H9 (cell line): ENCODE results near the gene FMO4. TPM values are rescaled to one million over a fixed set of nuclear protein-coding genes. Genes with fewer than 3 reads are reported as not detected.

Source experiments
- DNase-seq: peaks from one replicate; pipeline ENCODE4 v3.0.0-alpha.2; 2017
- H2AFZ ChIP-seq: one replicate; pipeline ENCODE4 v1.6.1; 2013; ENCODE audit warnings: mild to moderate bottlenecking, low read length, control low read depth, moderate library complexity
- H2AK5ac ChIP-seq: 2 replicates; pipeline ENCODE4 v1.6.1; 2013; ENCODE audit warnings: low read length, control low read depth, mixed read lengths; ENCODE audit not compliant: insufficient read length
- H2BK120ac ChIP-seq: one replicate; pipeline ENCODE4 v1.6.1; 2013; ENCODE audit warnings: low read depth, mild to moderate bottlenecking, low read length, control low read depth, inconsistent platforms; ENCODE audit not compliant: poor library complexity, severe bottlenecking
- H2BK12ac ChIP-seq: 2 replicates; pipeline ENCODE4 v1.6.1; 2013; ENCODE audit warnings: low read length, control low read depth, mixed read lengths, low read depth; ENCODE audit not compliant: insufficient read length
- H2BK15ac ChIP-seq: 2 replicates; pipeline ENCODE4 v1.6.1; 2013; ENCODE audit warnings: low read depth, low read length, control low read depth
- H2BK20ac ChIP-seq: one replicate; pipeline ENCODE4 v1.6.1; 2013; ENCODE audit warnings: low read depth, mild to moderate bottlenecking, low read length, control low read depth, inconsistent platforms; ENCODE audit not compliant: poor library complexity, severe bottlenecking
- H2BK5ac ChIP-seq: 2 replicates; pipeline ENCODE4 v1.6.1; 2013; ENCODE audit warnings: low read length, control low read depth, mixed read lengths; ENCODE audit not compliant: insufficient read length
- H3K14ac ChIP-seq: 2 replicates; pipeline ENCODE4 v1.6.1; 2013; ENCODE audit warnings: low read length, control low read depth; ENCODE audit not compliant: insufficient read depth
- H3K18ac ChIP-seq: 2 replicates; pipeline ENCODE4 v1.6.1; 2013; ENCODE audit warnings: low read depth, mild to moderate bottlenecking, mixed read lengths, low read length, control low read depth; ENCODE audit not compliant: insufficient read length
- H3K23ac ChIP-seq: 2 replicates; pipeline ENCODE4 v1.6.1; 2013; ENCODE audit warnings: low read length, control low read depth, mixed read lengths, low read depth; ENCODE audit not compliant: insufficient read length
- H3K23me2 ChIP-seq: 2 replicates; pipeline ENCODE4 v1.6.1; 2013; ENCODE audit warnings: low read depth, mild to moderate bottlenecking, mixed read lengths, low read length, control low read depth; ENCODE audit not compliant: insufficient read length, poor library complexity, severe bottlenecking
- H3K27ac ChIP-seq: 2 replicates; pipeline ENCODE4 v1.5.1; 2013; ENCODE audit warnings: low read length, control low read depth, mixed read lengths, low read depth; ENCODE audit not compliant: insufficient read length
- H3K27me3 ChIP-seq: 2 replicates; pipeline ENCODE4 v1.6.1; 2013; ENCODE audit warnings: low read length, control low read depth, inconsistent platforms; ENCODE audit not compliant: insufficient read depth
- H3K4ac ChIP-seq: 2 replicates; pipeline ENCODE4 v1.6.1; 2013; ENCODE audit warnings: low read depth, mild to moderate bottlenecking, control low read depth, inconsistent platforms, low read length, moderate library complexity
- H3K4me1 ChIP-seq: 2 replicates; pipeline ENCODE4 v1.6.1; 2013; ENCODE audit warnings: low read length, control low read depth, inconsistent platforms; ENCODE audit not compliant: insufficient read depth
- H3K4me2 ChIP-seq: 2 replicates; pipeline ENCODE4 v1.6.1; 2013; ENCODE audit warnings: low read length, control low read depth, mixed read lengths; ENCODE audit not compliant: insufficient read length, insufficient read depth
- H3K56ac ChIP-seq: 2 replicates; pipeline ENCODE4 v1.6.1; 2013; ENCODE audit warnings: low read depth, mild to moderate bottlenecking, mixed read lengths, low read length, control low read depth; ENCODE audit not compliant: insufficient read length
- H3K79me1 ChIP-seq: 2 replicates; pipeline ENCODE4 v1.6.1; 2013; ENCODE audit warnings: low read depth, mild to moderate bottlenecking, moderate library complexity, low read length, control low read depth, inconsistent platforms; ENCODE audit not compliant: insufficient read depth, poor library complexity, severe bottlenecking
- H3K79me2 ChIP-seq: 2 replicates; pipeline ENCODE4 v1.6.1; 2013; ENCODE audit warnings: low read length, control low read depth, inconsistent platforms; ENCODE audit not compliant: insufficient read depth
- H3K9ac ChIP-seq: 2 replicates; pipeline ENCODE4 v1.6.1; 2013; ENCODE audit warnings: low read length, control low read depth, mixed read lengths; ENCODE audit not compliant: insufficient read length; ENCODE audit errors: extremely low read depth
- H3K9me3 ChIP-seq: one replicate; pipeline ENCODE4 v1.6.1; 2013; ENCODE audit warnings: low read depth, low read length, inconsistent platforms; ENCODE audit not compliant: control insufficient read depth
- H3T11ph ChIP-seq: one replicate; pipeline ENCODE4 v1.6.1; 2013; ENCODE audit warnings: mild to moderate bottlenecking, low read length, control low read depth, inconsistent platforms
- H4K20me1 ChIP-seq: one replicate; pipeline ENCODE4 v1.6.1; 2013; ENCODE audit not compliant: control insufficient read depth, insufficient read length, insufficient read depth
- H4K5ac ChIP-seq: 2 replicates; pipeline ENCODE4 v1.6.1; 2013; ENCODE audit warnings: low read depth, mild to moderate bottlenecking, mixed read lengths, low read length, control low read depth; ENCODE audit not compliant: insufficient read length
- H4K8ac ChIP-seq: replicated peaks from 2 replicates; pipeline ENCODE4 v1.6.1; 2013; ENCODE audit warnings: low read length, control low read depth, mixed read lengths, low read depth; ENCODE audit not compliant: insufficient read length
- H4K91ac ChIP-seq: 2 replicates; pipeline ENCODE4 v1.6.1; 2013; ENCODE audit warnings: low read depth, mild to moderate bottlenecking, moderate library complexity, mixed read lengths, low read length, control low read depth; ENCODE audit not compliant: insufficient read length
- H3K27ac Mint-ChIP-seq, 3 experiments: 2 replicates in 2 of 3; 3 replicates in 1 of 3; pipeline ENCODE4 v1.8.0; 2020 to 2021; ENCODE audit warnings: mixed read lengths in 3 of 3, mild to moderate bottlenecking in 1 of 3, moderate library complexity in 1 of 3
- H3K27me3 Mint-ChIP-seq: 2 replicates; pipeline ENCODE4 v1.8.0; 2021; ENCODE audit warnings: low read depth, mild to moderate bottlenecking, moderate library complexity, mixed read lengths
- H3K36me3 Mint-ChIP-seq, 3 experiments: 2 replicates in 2 of 3; 3 replicates in 1 of 3; pipeline ENCODE4 v1.8.0; 2020 to 2021; ENCODE audit warnings: low read depth in 3 of 3, mixed read lengths in 3 of 3; ENCODE audit not compliant: insufficient read depth in 1 of 3
- H3K4me1 Mint-ChIP-seq, 2 experiments: 2 replicates each; pipeline ENCODE4 v1.8.0; 2020; ENCODE audit warnings: mixed read lengths in 2 of 2
- H3K4me3 Mint-ChIP-seq, 2 experiments: 2 replicates in 1 of 2; 3 replicates in 1 of 2; pipeline ENCODE4 v1.8.0; 2020 to 2021; ENCODE audit warnings: mild to moderate bottlenecking in 2 of 2, mixed read lengths in 2 of 2, moderate library complexity in 1 of 2
- H3K9me3 Mint-ChIP-seq, 2 experiments: 2 replicates in 1 of 2; 3 replicates in 1 of 2; pipeline ENCODE4 v1.8.0; 2020; ENCODE audit warnings: mild to moderate bottlenecking in 2 of 2, mixed read lengths in 2 of 2, moderate library complexity in 1 of 2
- CTCF ChIP-seq: fragments of 200-600 bp; sonication (generic); conservative IDR thresholded peaks from 3 replicates; pipeline ENCODE4 v1.8.0; 2021; ENCODE audit warnings: antibody characterized with exemption, mild to moderate bottlenecking
- WGBS: extraction: QIAGEN DNeasy Blood & Tissue Kit; methylation state at CpG from one replicate; pipeline ENCODE4 v1.1.7; 2013; ENCODE audit warnings: missing lambda C conversion rate, low lambda C conversion rate, mixed read lengths; ENCODE audit not compliant: insufficient read length; ENCODE audit errors: extremely low coverage; 5-methylcytosine and 5-hydroxymethylcytosine counted together
- total RNA-seq: library from RNA; stranded (reverse); gene quantifications from 2 replicates; pipeline ENCODE4 v1.2.1, GENCODE V29; 2021

Gene FMO4
- total RNA-seq, 1 experiment from 2014 or later, result 1.8 TPM

GRCh38 chr1:171367436-171367835, 53.5 kb downstream of the FMO4 start:
- no peak for TF ChIP-seq CTCF
- Histone ChIP-seq H3K79me1 (no peaks in the 10 kb centered on the region), H4K8ac (no peak overlapping the region), H2BK120ac (no peak overlapping the region), H3K23me2 (no peaks in the 10 kb centered on the region), H3K9ac (no peak overlapping the region), H2AFZ (no peak overlapping the region), H3K56ac (no peak overlapping the region), H3K4ac (no peak overlapping the region), H2BK12ac (no peak overlapping the region), H2BK20ac (no peak overlapping the region), H3K27ac (no peak overlapping the region), H3K79me2 (no peaks in the 10 kb centered on the region), H3T11ph (no peak overlapping the region), H3K4me1 (no peaks in the 10 kb centered on the region), H3K23ac (no peak overlapping the region), H2BK5ac (no peak overlapping the region), H2AK5ac (no peak overlapping the region), H3K14ac (no peak overlapping the region), H2BK15ac (no peak overlapping the region), H3K4me2 (no peak overlapping the region), H4K91ac (no peak overlapping the region), H4K5ac (no peak overlapping the region), H3K27me3 (no peaks in the 10 kb centered on the region), H3K9me3 (no peaks in the 10 kb centered on the region), H3K18ac (no peak overlapping the region), H4K20me1 (no peaks in the 10 kb centered on the region)
- Mint-ChIP-seq H3K36me3 (peaks cover 0 to 6% (median 2%) of the 10 kb centered on the region in 3 experiments; a peak in 5 of 7 replicates), H3K27me3 (no peaks in the 10 kb centered on the region; the same call in 1 of the 2 replicates), H3K9me3 (no peaks in the 10 kb centered on the region; a peak in 2 of 5 replicates), H3K4me3 (no peak overlapping the region), H3K4me1 (peaks cover 4 to 6% of the 10 kb centered on the region in 2 experiments; a peak in 3 of 4 replicates), H3K27ac (no peak overlapping the region)
- no peak for DNase-seq
- WGBS, result no CpG with 5 or more reads among the region's 1 CpG
